HepG2 (cell line): ENCODE measurements around the gene TNFSF11.

Experiments used
- EHMT2 ChIP-seq: fragments of 200-600 bp; sonication (generic); IDR thresholded peaks from 2 replicates; pipeline ENCODE4 v1.7.0; 2017; ENCODE audit warnings: antibody characterized with exemption, low read depth, low read length, borderline replicate concordance
- FOSL1 ChIP-seq: sonication (generic); formaldehyde crosslinking; IDR thresholded peaks from 2 replicates; pipeline ENCODE4 v1.9.0; 2021; ENCODE audit warnings: missing genetic modification reagents, borderline replicate concordance
- FOXM1 ChIP-seq: sonication (generic); formaldehyde crosslinking; IDR thresholded peaks from 2 replicates; pipeline ENCODE4 v1.5.0; 2020; ENCODE audit warnings: missing genetic modification reagents
- KLF9 ChIP-seq: IDR thresholded peaks from 2 replicates; pipeline ENCODE4 v1.6.1; 2016; ENCODE audit warnings: low read depth
- POLR2A ChIP-seq, 2 experiments: IDR thresholded peaks; 2 replicates each; pipeline ENCODE4 v1.6.1; 2011; ENCODE audit warnings: low read depth in 2 of 2, low read length in 2 of 2, mild to moderate bottlenecking in 1 of 2, moderate library complexity in 1 of 2; ENCODE audit not compliant: insufficient read depth in 1 of 2
- TF ChIP-seq, protein P1 (sequence below): sonication (generic); formaldehyde crosslinking; IDR thresholded peaks from 2 replicates; pipeline ENCODE4 v1.5.0; 2020; ENCODE audit warnings: missing genetic modification reagents
- TF ChIP-seq, protein P2 (sequence below): sonication (generic); formaldehyde crosslinking; IDR thresholded peaks from 2 replicates; pipeline ENCODE4 v1.9.0; 2021; ENCODE audit warnings: missing genetic modification reagents, borderline replicate concordance

DNA sequence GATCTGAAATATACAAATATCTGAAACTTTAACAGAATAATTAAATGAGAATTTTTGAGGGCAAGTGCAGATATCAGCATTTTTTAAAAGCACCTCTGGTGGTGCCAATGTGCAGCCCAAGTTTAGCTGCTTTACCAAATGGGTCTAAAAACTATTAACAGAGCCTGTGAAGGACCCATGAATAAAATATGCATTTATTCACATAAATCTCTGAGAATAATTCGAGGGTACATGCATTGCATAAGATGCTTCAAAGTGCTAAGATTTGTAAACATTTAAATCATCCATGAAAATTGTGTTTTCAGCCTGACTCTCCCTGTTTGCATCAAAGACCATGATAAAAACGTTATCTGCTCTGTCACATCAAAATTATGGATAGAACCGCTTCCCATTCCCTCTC, 47.1 kb upstream of the TNFSF11 start:
- TF ChIP-seq, protein P1, sequence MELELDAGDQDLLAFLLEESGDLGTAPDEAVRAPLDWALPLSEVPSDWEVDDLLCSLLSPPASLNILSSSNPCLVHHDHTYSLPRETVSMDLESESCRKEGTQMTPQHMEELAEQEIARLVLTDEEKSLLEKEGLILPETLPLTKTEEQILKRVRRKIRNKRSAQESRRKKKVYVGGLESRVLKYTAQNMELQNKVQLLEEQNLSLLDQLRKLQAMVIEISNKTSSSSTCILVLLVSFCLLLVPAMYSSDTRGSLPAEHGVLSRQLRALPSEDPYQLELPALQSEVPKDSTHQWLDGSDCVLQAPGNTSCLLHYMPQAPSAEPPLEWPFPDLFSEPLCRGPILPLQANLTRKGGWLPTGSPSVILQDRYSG (CRISPR knock-in tag), result no peak
- TF ChIP-seq POLR2A (IDR thresholded peaks at IDR 0.05; ENCODE audit: insufficient read depth in 1 of 2, low read depth in 2 of 2, low read length in 2 of 2) (no peak), KLF9 (CRISPR knock-in tag) (no peak), EHMT2 (no peak), FOSL1 (CRISPR knock-in tag) (no peak), FOXM1 (no peak)
- TF ChIP-seq, protein P2, sequence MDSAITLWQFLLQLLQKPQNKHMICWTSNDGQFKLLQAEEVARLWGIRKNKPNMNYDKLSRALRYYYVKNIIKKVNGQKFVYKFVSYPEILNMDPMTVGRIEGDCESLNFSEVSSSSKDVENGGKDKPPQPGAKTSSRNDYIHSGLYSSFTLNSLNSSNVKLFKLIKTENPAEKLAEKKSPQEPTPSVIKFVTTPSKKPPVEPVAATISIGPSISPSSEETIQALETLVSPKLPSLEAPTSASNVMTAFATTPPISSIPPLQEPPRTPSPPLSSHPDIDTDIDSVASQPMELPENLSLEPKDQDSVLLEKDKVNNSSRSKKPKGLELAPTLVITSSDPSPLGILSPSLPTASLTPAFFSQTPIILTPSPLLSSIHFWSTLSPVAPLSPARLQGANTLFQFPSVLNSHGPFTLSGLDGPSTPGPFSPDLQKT (CRISPR knock-in tag), result no peak
